IMR-90 (cell line): ENCODE results near the gene CD6. TPM values are rescaled to one million over a fixed set of nuclear protein-coding genes. Genes with fewer than 3 reads are reported as not detected.
A peak's percentile ranks its signal among the peaks of the same experiment; 100 is the strongest.

Experiments used
- ATAC-seq: fragments of 200-7000 bp; cut with Tn5 transposase; 2 replicates; pipeline ENCODE4 v1.9.1; 2020; ENCODE audit warnings: low read depth, mild to moderate bottlenecking, moderate library complexity
- BruUV-seq: library from RNA; stranded (reverse); fragments of 400-500 nt; replicated peaks from 2 replicates; lab custom pipeline; 2021; lab: Mats Ljungman, UMichigan
- CTCF ChIA-PET: fragments of 300-600 bp; formaldehyde crosslinking; extraction: SDS; loops from one replicate; lab custom pipeline; 2021; ENCODE audit warnings: antibody characterized with exemption; lab: Yijun Ruan, JAX
- POLR2A ChIA-PET: fragments of 300-600 bp; sonication (Branson Sonifier 250); formaldehyde crosslinking; loops from one replicate; lab custom pipeline; 2022; ENCODE audit warnings: antibody characterized with exemption; ENCODE audit not compliant: unreplicated experiment; lab: Charles Lee
- DNase-seq: peaks from one replicate; pipeline ENCODE4 v3.0.0; 2013
- H2AFZ ChIP-seq: replicated peaks from 2 replicates; pipeline ENCODE3; 2013; ENCODE audit warnings: low read length, mild to moderate bottlenecking; ENCODE audit not compliant: poor library complexity
- H2AK5ac ChIP-seq: 2 replicates; pipeline ENCODE4 v1.6.1; 2013; ENCODE audit warnings: low read depth, low read length, inconsistent platforms
- H2AK9ac ChIP-seq: replicated peaks from 2 replicates; pipeline ENCODE3; 2013; ENCODE audit warnings: mild to moderate bottlenecking, low read depth, low read length, moderate library complexity; ENCODE audit not compliant: poor library complexity
- H2BK120ac ChIP-seq: 2 replicates; pipeline ENCODE4 v1.6.1; 2013; ENCODE audit warnings: low read depth, low read length, inconsistent platforms
- H2BK15ac ChIP-seq: 3 replicates; pipeline ENCODE4 v1.6.1; 2013; ENCODE audit warnings: low read depth, low read length, inconsistent platforms
- H2BK20ac ChIP-seq: 2 replicates; pipeline ENCODE4 v1.6.1; 2013; ENCODE audit warnings: low read depth, mild to moderate bottlenecking, inconsistent platforms, low read length, moderate library complexity
- H2BK5ac ChIP-seq: 2 replicates; pipeline ENCODE4 v1.6.1; 2013; ENCODE audit warnings: mild to moderate bottlenecking, low read depth, low read length, inconsistent platforms; ENCODE audit not compliant: poor library complexity, severe bottlenecking
- H3K14ac ChIP-seq: replicated peaks from 2 replicates; pipeline ENCODE4 v1.6.1; 2013; ENCODE audit warnings: low read depth, low read length, inconsistent platforms
- H3K18ac ChIP-seq: 2 replicates; pipeline ENCODE4 v1.6.1; 2013; ENCODE audit warnings: low read depth, low read length, control low read depth
- H3K23ac ChIP-seq: 2 replicates; pipeline ENCODE4 v1.6.1; 2013; ENCODE audit warnings: low read depth, low read length, inconsistent platforms
- H3K27ac ChIP-seq: 2 replicates; pipeline ENCODE4 v1.5.1; 2013; ENCODE audit warnings: mild to moderate bottlenecking, control low read depth, low read length; ENCODE audit not compliant: insufficient read depth
- H3K27me3 ChIP-seq: 2 replicates; pipeline ENCODE4 v1.6.1; 2013; ENCODE audit warnings: low read length; ENCODE audit not compliant: control insufficient read depth, insufficient read depth
- H3K36me3 ChIP-seq: 2 replicates; pipeline ENCODE4 v1.6.1; 2013; ENCODE audit warnings: low read length, mixed read lengths; ENCODE audit not compliant: control insufficient read depth, insufficient read depth
- H3K4ac ChIP-seq: 2 replicates; pipeline ENCODE4 v1.6.1; 2013; ENCODE audit warnings: low read depth, low read length, inconsistent platforms
- H3K4me1 ChIP-seq: 2 replicates; pipeline ENCODE4 v1.6.1; 2013; ENCODE audit warnings: low read length, mixed read lengths; ENCODE audit not compliant: control insufficient read depth, insufficient read depth
- H3K4me2 ChIP-seq: 2 replicates; pipeline ENCODE4 v1.6.1; 2013; ENCODE audit warnings: low read depth, mild to moderate bottlenecking, control low read depth, low read length, moderate library complexity
- H3K4me3 ChIP-seq: 2 replicates; pipeline ENCODE4 v1.5.1; 2013; ENCODE audit warnings: low read depth, mild to moderate bottlenecking, control low read depth, low read length, moderate library complexity; ENCODE audit not compliant: insufficient read depth
- H3K56ac ChIP-seq: 2 replicates; pipeline ENCODE4 v1.6.1; 2013; ENCODE audit warnings: low read length, inconsistent platforms; ENCODE audit not compliant: insufficient read depth; ENCODE audit errors: extremely low read depth
- H3K79me1 ChIP-seq, 2 experiments: 2 replicates each; pipeline ENCODE4 v1.6.1; 2013; ENCODE audit warnings: low read length in 2 of 2, inconsistent platforms in 1 of 2, low read depth in 1 of 2
- H3K9ac ChIP-seq: 2 replicates; pipeline ENCODE4 v1.6.1; 2013; ENCODE audit warnings: low read depth, low read length, control low read depth
- H3K9me1 ChIP-seq: 2 replicates; pipeline ENCODE4 v1.6.1; 2013; ENCODE audit warnings: low read length, inconsistent platforms; ENCODE audit not compliant: insufficient read depth
- H3K9me3 ChIP-seq: 2 replicates; pipeline ENCODE4 v1.6.1; 2013; ENCODE audit warnings: low read length; ENCODE audit not compliant: control insufficient read depth, insufficient read depth
- H4K20me1 ChIP-seq: 2 replicates; pipeline ENCODE4 v1.6.1; 2013; ENCODE audit warnings: low read length, inconsistent platforms; ENCODE audit not compliant: insufficient read depth
- H4K5ac ChIP-seq: 2 replicates; pipeline ENCODE4 v1.6.1; 2013; ENCODE audit warnings: mild to moderate bottlenecking, low read depth, low read length, control low read depth
- H4K8ac ChIP-seq, 2 experiments: 2 replicates each; pipeline ENCODE4 v1.6.1; 2013; ENCODE audit warnings: low read depth in 2 of 2, low read length in 2 of 2, control low read depth in 1 of 2, inconsistent platforms in 1 of 2
- H4K91ac ChIP-seq: 2 replicates; pipeline ENCODE4 v1.6.1; 2013; ENCODE audit warnings: low read depth, low read length, inconsistent platforms; ENCODE audit not compliant: insufficient read depth
- CEBPB ChIP-seq: IDR thresholded peaks from 2 replicates; pipeline ENCODE4 v1.6.1; 2012; ENCODE audit warnings: low read depth, low read length, improper control_type of control experiment
- FOS ChIP-seq: fragments of 150-350 bp; IDR thresholded peaks from 2 replicates; pipeline ENCODE4 v1.6.1; 2016; ENCODE audit warnings: low read depth, low read length
- MAFK ChIP-seq: IDR thresholded peaks from 2 replicates; pipeline ENCODE4 v1.6.1; 2012; ENCODE audit warnings: low read depth, low read length, improper control_type of control experiment
- POLR2A ChIP-seq: IDR thresholded peaks from 2 replicates; pipeline ENCODE4 v1.6.1; 2012; ENCODE audit warnings: mild to moderate bottlenecking, low read depth, low read length
- RAD21 ChIP-seq: IDR thresholded peaks from 2 replicates; pipeline ENCODE4 v1.6.1; 2012; ENCODE audit warnings: low read length, improper control_type of control experiment
- RCOR1 ChIP-seq: IDR thresholded peaks from 2 replicates; pipeline ENCODE4 v1.6.1; 2012; ENCODE audit warnings: mild to moderate bottlenecking, low read length, improper control_type of control experiment; ENCODE audit not compliant: insufficient replicate concordance
- RFX5 ChIP-seq: IDR thresholded peaks from 2 replicates; pipeline ENCODE4 v1.8.0; 2012; ENCODE audit warnings: low read depth, mild to moderate bottlenecking, low read length, moderate library complexity
- SMC3 ChIP-seq: fragments of 150-350 bp; IDR thresholded peaks from 2 replicates; pipeline ENCODE4 v1.6.1; 2016; ENCODE audit warnings: low read depth, mild to moderate bottlenecking, antibody characterized with exemption, low read length, moderate library complexity
- WGBS, 2 experiments: methylation state at CpG; one replicate each; pipeline versions ENCODE4 v1.1.5 to v1.1.7; 2013; ENCODE audit warnings: missing lambda C conversion rate in 2 of 2; ENCODE audit not compliant: insufficient read length in 1 of 2; ENCODE audit errors: extremely low coverage in 2 of 2; 5-methylcytosine and 5-hydroxymethylcytosine counted together
- dilution Hi-C: fragments of 300-500 bp; cut with HindIII; formaldehyde crosslinking; loops from one replicate; pipeline ENCODE4 v1.14.3; 2018; ENCODE audit warnings: low sequenced_read_pairs; ENCODE audit not compliant: unreplicated experiment
- in situ Hi-C: fragments of 300-500 bp; cut with MboI; formaldehyde crosslinking; loops from 3 replicates; pipeline ENCODE4 v1.14.3; 2019; ENCODE audit warnings: low sequenced_read_pairs, inconsistent platforms, mixed read lengths
- intact Hi-C: fragments of 100-400 bp; cut with micrococcal nuclease; formaldehyde crosslinking; loops from 2 replicates; pipeline ENCODE4 v1.10.0; 2022
- polyA plus RNA-seq, 3 experiments: library from polyadenylated mRNA; depleted of rRNA; stranded (reverse); fragments of >200 nt; gene quantifications; 2 replicates each; pipeline ENCODE4 v1.2.3, GENCODE V29; 2012; ENCODE audit warnings: low replicate concordance in 1 of 3
- total RNA-seq: library from RNA; depleted of rRNA; stranded (reverse); fragments of >200 nt; gene quantifications from 2 replicates; pipeline ENCODE4 v1.2.3, GENCODE V29; 2012
- TF ChIP-seq, protein P1 (sequence below): conservative IDR thresholded peaks from 2 replicates; pipeline ENCODE4 v1.5.1; 2012; ENCODE audit warnings: mild to moderate bottlenecking, low read depth, low read length, improper control_type of control experiment
- TF ChIP-seq, protein P2 (sequence below): fragments of 150-350 bp; IDR thresholded peaks from 2 replicates; pipeline ENCODE4 v1.6.1; 2016; ENCODE audit warnings: low read depth, mild to moderate bottlenecking, low read length, moderate library complexity, borderline replicate concordance
- TF ChIP-seq, protein P3 (sequence below): fragments of 150-350 bp; IDR thresholded peaks from 2 replicates; pipeline ENCODE4 v1.6.1; 2017; ENCODE audit warnings: mild to moderate bottlenecking, antibody characterized with exemption, low read length, low read depth

The CD6 gene
- total and polyA plus RNA-seq, 2 of the 4 experiments (the other 2 are of a cell fraction), result not detected

DNA sequence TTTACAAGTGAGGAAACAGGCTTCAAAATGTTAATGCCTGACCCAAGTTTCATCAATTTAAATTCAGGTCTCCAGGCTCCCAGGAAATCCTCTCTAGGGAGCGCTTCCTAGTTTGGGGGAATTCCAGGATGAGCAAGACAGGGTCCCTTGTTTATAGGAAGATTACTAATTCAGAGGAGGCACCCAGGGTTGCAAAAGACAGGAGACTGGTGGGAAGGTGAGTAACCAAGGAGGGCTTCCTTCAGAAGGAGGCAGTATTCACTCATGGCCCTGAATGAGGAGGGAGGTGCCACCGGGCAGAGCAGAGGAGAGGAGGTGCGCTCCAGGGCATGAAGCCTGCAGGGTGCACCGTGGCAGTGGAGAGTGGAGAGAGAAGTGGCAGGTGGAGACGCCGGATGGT lies 45.6 kb upstream of the CD6 start:
- no TSS peak for BruUV-seq
- H3K79me1 ChIP-seq, result peaks cover 5 to 30% of the 10 kb centered on the region in 2 experiments; a peak in 3 of 4 replicates
- H3K9me1 ChIP-seq, result peaks cover 7% of the 10 kb centered on the region; the same call in 1 of the 2 replicates
- peak overlapping the region; percentile 75 for H3K4me2 ChIP-seq
- H3K27me3 ChIP-seq, result no peaks in the 10 kb centered on the region
- no peak overlapping the region for H3K18ac ChIP-seq
- WGBS, 2 experiments, result 17% methylated on average over 1 of the region's 6 CpGs; no CpG with 5 or more reads in 1 of the 2 experiments
- no peak overlapping the region for H3K9ac ChIP-seq
- H4K20me1 ChIP-seq, result peaks cover 12% of the 10 kb centered on the region
- H2BK120ac ChIP-seq, result no peak overlapping the region
- H4K8ac ChIP-seq, result no peak overlapping the region
- no peaks in the 10 kb centered on the region for H3K9me3 ChIP-seq
- no peak overlapping the region for H2BK20ac ChIP-seq
- ATAC-seq (peak; percentile 8; the same call in 1 of the 2 replicates), DNase-seq (peak; percentile 89)
- dilution Hi-C loops (no loop called here), intact Hi-C loops (no loop called here), in situ Hi-C loops (no loop called here)
- ChIA-PET POLR2A (no interaction called here), CTCF (interaction anchor here (0.6 kb wide), 1 partner anchor 17 kb away, joined by 4 read pairs; no protein-coding TSS in a partner anchor)
- 0 out of 2 replicates have a peak overlapping the region, but pooled peaks have one; percentile 11 for H3K4ac ChIP-seq
- no peak overlapping the region for H3K56ac ChIP-seq
- peaks cover 14% of the 10 kb centered on the region for H3K4me1 ChIP-seq
- H4K91ac ChIP-seq, result no peak overlapping the region
- no peak overlapping the region for H2AK9ac ChIP-seq
- H2BK15ac ChIP-seq, result no peak overlapping the region
- H4K5ac ChIP-seq, result no peak overlapping the region
- peak overlapping the region; percentile 65; the same call in 1 of the 2 replicates for H3K4me3 ChIP-seq
- H2AFZ ChIP-seq, result no peak overlapping the region
- H3K27ac ChIP-seq, result no peak overlapping the region
- peak overlapping the region; percentile 82 for H3K23ac ChIP-seq
- no peak overlapping the region for H2BK5ac ChIP-seq
- TF ChIP-seq, protein P1, sequence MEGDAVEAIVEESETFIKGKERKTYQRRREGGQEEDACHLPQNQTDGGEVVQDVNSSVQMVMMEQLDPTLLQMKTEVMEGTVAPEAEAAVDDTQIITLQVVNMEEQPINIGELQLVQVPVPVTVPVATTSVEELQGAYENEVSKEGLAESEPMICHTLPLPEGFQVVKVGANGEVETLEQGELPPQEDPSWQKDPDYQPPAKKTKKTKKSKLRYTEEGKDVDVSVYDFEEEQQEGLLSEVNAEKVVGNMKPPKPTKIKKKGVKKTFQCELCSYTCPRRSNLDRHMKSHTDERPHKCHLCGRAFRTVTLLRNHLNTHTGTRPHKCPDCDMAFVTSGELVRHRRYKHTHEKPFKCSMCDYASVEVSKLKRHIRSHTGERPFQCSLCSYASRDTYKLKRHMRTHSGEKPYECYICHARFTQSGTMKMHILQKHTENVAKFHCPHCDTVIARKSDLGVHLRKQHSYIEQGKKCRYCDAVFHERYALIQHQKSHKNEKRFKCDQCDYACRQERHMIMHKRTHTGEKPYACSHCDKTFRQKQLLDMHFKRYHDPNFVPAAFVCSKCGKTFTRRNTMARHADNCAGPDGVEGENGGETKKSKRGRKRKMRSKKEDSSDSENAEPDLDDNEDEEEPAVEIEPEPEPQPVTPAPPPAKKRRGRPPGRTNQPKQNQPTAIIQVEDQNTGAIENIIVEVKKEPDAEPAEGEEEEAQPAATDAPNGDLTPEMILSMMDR, result 0 out of 2 replicates have a peak, but pooled peaks have one; percentile 18
- TF ChIP-seq RAD21 (0 out of 2 replicates have a peak, but pooled peaks have one; percentile 16), POLR2A (peak; percentile 40; the same call in 1 of the 2 replicates), SMC3 (no peak), FOS (peak; percentile 81), CEBPB (peak; percentile 94), MAFK (no peak), RCOR1 (peak; percentile 65), RFX5 (no peak)
- TF ChIP-seq, protein P2, sequence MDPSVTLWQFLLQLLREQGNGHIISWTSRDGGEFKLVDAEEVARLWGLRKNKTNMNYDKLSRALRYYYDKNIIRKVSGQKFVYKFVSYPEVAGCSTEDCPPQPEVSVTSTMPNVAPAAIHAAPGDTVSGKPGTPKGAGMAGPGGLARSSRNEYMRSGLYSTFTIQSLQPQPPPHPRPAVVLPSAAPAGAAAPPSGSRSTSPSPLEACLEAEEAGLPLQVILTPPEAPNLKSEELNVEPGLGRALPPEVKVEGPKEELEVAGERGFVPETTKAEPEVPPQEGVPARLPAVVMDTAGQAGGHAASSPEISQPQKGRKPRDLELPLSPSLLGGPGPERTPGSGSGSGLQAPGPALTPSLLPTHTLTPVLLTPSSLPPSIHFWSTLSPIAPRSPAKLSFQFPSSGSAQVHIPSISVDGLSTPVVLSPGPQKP, result no peak
- TF ChIP-seq, protein P3, sequence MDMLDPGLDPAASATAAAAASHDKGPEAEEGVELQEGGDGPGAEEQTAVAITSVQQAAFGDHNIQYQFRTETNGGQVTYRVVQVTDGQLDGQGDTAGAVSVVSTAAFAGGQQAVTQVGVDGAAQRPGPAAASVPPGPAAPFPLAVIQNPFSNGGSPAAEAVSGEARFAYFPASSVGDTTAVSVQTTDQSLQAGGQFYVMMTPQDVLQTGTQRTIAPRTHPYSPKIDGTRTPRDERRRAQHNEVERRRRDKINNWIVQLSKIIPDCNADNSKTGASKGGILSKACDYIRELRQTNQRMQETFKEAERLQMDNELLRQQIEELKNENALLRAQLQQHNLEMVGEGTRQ, result no peak
- peaks cover 38% of the 10 kb centered on the region for H3K36me3 ChIP-seq
- H3K14ac ChIP-seq, result 0 out of 2 replicates have a peak overlapping the region, but pooled peaks have one; percentile 0
- 0 out of 2 replicates have a peak overlapping the region, but pooled peaks have one; percentile 42 for H2AK5ac ChIP-seq
